Activated CD8-positive, alpha-beta memory T cell treated with anti-CD3 and anti-CD28 coated beads, Interleukin-2, amount 50 U/mL, for 4 hours (primary cell): ENCODE results near the gene IVNS1ABP.
"Not testable (repeated sequence)": the region's sequence is repeated elsewhere in the genome, so short reads cannot be mapped to it uniquely, and the experiment has no call there.

ENCODE experiments used
- DNase-seq: peaks from one replicate; pipeline ENCODE4 v3.0.0-alpha.2; 2020

The IVNS1ABP gene

GRCh38 chr1:185291159-185291558 is 25.9 kb downstream of the IVNS1ABP start:
- no peak for DNase-seq

DNA sequence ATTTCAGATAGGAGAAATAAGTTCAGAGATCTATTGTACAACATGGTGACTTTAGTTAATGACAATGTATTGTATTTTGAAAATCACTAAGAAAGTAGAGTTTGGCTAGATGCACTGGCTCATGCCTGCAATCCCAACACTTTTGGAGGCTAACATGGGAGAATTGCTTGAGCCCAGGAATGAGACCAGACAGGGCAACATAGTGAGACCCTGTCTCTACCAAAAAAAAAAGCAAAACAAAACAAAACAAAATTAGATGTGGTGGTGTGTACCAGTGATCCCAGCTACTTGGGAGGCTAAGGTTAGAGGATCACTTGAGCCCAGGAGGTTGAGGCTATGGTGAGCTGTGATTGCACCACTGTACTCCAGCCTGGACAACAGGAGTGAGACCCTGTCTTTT is 27.2 kb downstream of the IVNS1ABP start:
- no peak for DNase-seq

GRCh38 chr1:185288435-185288834 is 28.6 kb downstream of the IVNS1ABP start:
- DNase-seq: no peak

GRCh38 chr1:185287451-185287850 is 29.6 kb downstream of the IVNS1ABP start:
- no peak for DNase-seq

DNA sequence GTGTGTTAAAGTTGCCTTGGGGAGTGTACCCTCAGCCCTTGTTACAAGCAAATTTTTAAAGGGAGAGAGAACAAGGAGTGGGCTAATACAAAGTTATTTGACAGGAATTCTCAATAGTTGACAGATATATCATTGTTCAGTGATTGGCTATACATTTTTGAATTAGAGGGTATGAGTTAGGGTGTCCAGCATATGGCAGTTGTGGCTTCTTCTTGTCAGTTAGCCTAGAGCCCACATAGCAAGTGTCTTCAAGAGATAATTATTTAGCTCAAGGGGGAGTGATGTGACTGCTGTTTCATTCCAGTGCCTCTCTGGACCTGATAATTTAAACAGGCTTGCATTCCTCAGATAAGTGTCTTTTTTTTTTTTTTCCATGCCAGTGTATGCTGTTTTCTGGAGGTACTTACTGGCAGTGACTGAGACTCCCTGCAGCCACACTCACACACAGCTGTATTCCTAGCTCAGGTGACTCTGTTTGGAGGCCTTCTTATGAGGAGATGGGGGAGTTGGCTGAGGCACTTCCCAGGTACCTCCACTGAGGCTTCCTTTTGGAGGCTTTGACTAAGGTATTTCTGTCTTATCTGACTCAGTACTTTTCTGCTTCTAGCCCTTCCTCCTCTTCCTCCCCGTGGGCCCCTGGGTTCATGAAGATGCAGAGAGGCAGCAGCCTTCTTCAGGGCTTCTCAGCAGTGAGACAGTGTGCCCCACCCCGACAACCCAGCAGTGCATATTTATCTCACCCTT is 32.3 kb downstream of the IVNS1ABP start:
- DNase-seq: no peak

GRCh38 chr1:185284116-185284515 is 32.9 kb downstream of the IVNS1ABP start:
- DNase-seq: no peak

- DNase-seq: no peak
Observed at GRCh38 chr1:185281245-185281644, 35.8 kb downstream of the IVNS1ABP start.

DNA sequence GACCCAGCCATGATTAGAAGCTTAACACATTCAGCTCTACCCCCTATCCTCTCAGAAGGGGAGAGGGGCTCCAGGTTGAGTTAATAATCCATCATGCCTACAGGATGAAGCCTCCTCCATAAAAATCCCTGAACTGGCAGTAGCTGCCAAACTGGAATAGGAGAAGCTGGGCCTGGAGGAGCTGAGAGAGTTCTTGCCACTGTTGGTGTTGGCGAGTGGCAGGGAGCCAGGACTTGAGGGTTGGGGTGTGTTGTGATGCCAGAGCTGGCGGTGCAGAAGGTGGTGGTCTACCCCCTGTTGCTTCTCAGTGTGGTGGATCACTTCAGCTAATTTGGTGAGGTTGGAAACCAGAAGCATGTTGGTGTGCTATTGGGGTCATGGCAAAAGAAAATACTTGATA is 36.5 kb downstream of the IVNS1ABP start:
- no peak for DNase-seq

DNA sequence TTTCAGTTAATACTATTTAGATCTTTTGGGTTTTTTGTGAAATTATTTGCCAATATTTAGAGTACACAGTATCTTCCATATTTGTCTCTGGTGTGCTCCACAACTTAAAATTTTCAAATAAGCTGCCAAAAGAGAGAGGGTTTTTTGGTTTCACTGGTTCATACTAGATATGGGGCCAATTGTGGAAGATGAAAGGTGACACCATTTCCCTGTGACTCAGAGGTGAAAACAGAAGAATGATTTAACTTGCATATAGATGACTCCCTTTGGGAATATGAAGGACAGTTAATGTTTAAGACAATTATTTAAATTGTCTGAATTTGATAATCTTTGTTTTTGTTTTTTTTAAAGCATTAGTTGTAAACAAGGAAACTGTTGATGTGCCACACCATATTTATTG is 37.5 kb downstream of the IVNS1ABP start:
- DNase-seq: no peak

- no peak for DNase-seq
Observed at GRCh38 chr1:185271921-185272320, 45.1 kb downstream of the IVNS1ABP start.

GRCh38 chr1:185268352-185268751 is 48.7 kb downstream of the IVNS1ABP start:
- no peak for DNase-seq

DNA sequence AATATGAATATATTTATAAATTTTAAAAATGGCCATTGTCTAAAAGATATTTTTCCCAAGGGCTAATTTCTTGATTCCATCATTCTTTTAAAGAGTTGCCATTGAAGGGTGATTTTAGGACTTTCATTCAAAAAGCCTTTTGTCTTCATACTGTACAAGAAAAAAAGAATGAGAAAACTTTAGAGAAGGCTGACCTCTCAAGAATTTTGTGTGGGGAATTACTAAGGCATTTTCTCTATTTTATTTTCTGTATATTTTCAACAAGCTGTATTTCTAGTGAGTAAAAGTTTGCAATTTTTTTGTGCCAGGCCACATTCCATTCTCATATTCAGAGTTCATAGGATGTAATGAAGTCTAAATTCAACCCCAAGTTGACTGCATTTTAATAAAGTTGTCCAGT is 49.3 kb downstream of the IVNS1ABP start:
- DNase-seq: no peak

DNA sequence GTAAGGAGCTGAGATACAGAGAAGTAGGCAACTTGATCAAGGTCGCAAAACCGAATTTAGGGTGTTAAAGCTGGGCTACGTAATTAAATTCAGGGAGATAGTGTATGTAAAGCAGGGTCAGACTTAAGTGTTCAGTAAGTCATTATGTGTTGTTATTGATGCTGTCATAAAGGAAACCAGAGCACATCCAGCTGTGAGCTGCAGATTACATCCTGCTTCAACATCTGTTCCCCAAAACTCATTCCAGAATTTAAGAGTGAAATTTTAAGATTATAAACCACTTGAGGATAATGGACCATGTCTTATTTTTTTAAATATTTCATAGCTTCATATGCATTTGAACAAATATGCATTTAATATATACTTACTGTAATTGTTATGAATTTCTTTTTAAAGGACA is 49.7 kb downstream of the IVNS1ABP start:
- DNase-seq: no peak

DNA sequence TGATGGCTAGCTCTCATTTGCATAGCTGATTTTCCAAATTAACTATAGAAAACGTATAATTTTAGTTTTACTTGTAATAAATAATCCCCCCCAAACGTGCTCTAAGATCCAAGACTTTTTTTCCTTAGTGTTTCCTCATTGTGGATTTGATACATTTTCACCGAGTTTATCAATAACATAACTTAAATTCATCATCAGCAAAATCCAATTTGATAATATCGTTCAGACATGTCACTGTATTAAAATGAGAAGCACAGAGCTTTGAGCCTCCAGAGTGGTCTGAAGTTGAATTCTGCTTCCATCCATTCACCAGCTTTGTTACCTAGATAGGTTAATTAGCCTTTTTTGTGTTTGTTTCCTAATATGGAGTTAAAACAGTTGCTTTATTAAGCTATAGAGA is 51.7 kb downstream of the IVNS1ABP start:
- DNase-seq: no peak

DNA sequence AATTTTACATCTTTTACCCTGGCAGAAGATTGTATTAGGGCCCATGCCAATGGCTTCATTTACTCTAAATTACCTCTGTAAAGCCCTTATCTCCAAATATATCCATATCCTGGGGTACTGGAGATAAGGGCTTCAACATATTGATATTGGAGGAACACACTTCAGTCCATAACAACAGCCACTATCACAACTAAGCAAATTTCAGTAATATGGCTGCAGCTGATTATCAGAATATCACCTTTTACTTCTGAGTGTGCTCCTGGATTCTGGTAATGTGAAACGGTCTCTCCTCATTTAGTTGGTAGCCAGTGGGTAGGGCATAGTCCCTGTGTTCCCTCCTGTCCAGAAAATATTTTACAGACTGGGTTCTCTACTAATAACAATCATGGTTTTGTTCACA is 53.3 kb downstream of the IVNS1ABP start:
- DNase-seq: no peak

GRCh38 chr1:185263292-185263691 is 53.8 kb downstream of the IVNS1ABP start:
- DNase-seq: no peak

- no peak for DNase-seq
Observed at GRCh38 chr1:185262151-185262550, 54.9 kb downstream of the IVNS1ABP start.

GRCh38 chr1:185260611-185261010 is 56.4 kb downstream of the IVNS1ABP start:
- DNase-seq: no peak

DNA sequence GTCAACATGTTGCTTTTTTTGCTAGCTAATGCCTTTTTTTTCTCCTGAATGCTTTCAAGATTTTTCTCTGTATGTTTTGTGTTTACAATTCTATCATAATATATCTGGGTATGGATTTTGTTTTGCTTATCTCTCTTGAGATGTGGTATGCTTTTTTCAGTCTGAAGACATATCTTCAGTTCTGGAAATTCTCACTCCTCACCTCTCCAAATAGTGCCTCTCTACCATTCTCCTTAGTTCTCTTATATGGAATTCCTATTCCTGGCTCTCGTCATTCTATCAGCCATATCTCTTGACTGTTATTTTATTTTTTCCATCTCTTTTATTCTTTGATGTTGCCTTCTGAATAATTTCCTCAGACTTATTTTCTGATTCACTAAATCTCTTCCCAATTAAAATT is 58.4 kb downstream of the IVNS1ABP start:
- DNase-seq: no peak

DNA sequence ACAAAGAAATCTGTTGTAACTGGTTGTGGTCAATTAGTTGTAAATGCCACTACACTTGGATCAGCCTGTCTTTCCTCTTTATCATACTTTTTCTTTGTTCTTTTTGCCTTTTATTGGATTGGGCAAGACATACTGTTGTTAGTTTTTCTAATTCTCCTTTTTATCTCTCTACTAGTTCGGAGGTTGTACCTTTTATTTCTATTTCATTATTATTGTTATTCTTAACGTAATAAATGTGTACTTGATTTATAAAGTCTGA is 59.2 kb downstream of the IVNS1ABP start:
- DNase-seq: no peak

GRCh38 chr1:185257116-185257949 is 59.7 kb downstream of the IVNS1ABP start:
- not testable (repeated sequence) for DNase-seq

DNA sequence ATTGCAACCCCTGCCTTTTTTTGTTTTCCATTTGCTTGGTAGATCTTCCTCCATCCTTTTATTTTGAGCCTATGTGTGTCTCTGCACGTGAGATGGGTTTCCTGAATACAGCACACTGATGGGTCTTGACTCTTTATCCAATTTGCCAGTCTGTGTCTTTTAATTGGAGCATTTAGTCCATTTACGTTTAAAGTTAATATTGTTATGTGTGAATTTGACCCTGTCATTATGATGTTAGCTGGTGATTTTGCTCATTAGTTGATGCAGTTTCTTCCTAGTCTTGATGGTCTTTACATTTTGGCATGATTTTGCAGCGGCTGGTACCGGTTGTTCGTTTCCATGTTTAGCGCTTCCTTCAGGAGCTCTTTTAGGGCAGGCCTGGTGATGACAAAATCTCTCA is 61.4 kb downstream of the IVNS1ABP start:
- not testable (repeated sequence) for DNase-seq

GRCh38 chr1:185252404-185252803 is 64.6 kb downstream of the IVNS1ABP start:
- not testable (repeated sequence) for DNase-seq

GRCh38 chr1:185251928-185252327 is 65.1 kb downstream of the IVNS1ABP start:
- not testable (repeated sequence) for DNase-seq

- no peak for DNase-seq
Observed at GRCh38 chr1:185250063-185250462, 67.0 kb downstream of the IVNS1ABP start.
